Measurements from ENCODE around the gene ERI3.

DNA sequence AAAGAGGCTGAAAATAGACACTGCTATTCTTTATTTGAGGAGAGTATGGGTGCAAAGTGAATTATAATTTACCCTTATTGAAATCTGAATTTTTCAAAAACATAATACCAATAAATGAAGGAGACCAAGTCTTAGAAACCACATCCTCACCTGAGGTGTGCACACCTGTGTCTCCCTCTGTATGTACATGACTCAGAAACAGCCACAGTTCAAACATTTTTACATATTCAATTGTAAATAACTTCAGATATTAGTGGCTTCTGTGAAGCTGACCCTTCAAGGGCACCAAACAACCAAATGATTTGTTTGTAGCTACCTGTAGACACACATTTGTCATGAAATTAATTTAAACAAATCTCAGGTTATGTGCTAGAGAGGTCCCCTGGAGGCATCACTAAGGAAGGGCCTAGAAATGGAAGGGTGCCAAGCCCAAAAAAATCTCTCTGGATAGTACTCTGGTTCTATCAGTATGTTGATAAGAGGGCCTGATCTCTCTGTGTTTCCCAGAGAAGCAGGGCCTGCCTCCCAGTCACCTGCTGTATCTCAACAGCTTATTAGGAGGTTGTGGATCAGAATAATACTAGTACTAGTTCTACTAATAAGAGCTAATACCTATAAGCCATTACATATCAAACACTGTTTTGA lies 28.1 kb downstream of the ERI3 start:
- TF ChIP-seq EZH2phosphoT487 (IDR thresholded peaks at IDR 0.05; ENCODE audit: borderline replicate concordance): no peak
- TF ChIP-seq, protein P1, sequence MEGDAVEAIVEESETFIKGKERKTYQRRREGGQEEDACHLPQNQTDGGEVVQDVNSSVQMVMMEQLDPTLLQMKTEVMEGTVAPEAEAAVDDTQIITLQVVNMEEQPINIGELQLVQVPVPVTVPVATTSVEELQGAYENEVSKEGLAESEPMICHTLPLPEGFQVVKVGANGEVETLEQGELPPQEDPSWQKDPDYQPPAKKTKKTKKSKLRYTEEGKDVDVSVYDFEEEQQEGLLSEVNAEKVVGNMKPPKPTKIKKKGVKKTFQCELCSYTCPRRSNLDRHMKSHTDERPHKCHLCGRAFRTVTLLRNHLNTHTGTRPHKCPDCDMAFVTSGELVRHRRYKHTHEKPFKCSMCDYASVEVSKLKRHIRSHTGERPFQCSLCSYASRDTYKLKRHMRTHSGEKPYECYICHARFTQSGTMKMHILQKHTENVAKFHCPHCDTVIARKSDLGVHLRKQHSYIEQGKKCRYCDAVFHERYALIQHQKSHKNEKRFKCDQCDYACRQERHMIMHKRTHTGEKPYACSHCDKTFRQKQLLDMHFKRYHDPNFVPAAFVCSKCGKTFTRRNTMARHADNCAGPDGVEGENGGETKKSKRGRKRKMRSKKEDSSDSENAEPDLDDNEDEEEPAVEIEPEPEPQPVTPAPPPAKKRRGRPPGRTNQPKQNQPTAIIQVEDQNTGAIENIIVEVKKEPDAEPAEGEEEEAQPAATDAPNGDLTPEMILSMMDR (IDR thresholded peaks at IDR 0.05 in 2 of 3, conservative IDR thresholded peaks at IDR 0.05 in 1 of 3; ENCODE audit: borderline replicate concordance in 1 of 3, insufficient read depth in 1 of 3, low read depth in 2 of 3, low read length in 2 of 3): no peak
- no peak for TF ChIP-seq TCF7L2 (IDR thresholded peaks at IDR 0.05; ENCODE audit: borderline replicate concordance, extremely low read depth, insufficient read depth, insufficient read length)
- no peak for TF ChIP-seq POLR2AphosphoS5 (IDR thresholded peaks at IDR 0.05; ENCODE audit: low read depth, low read length)
- TF ChIP-seq, protein P2, sequence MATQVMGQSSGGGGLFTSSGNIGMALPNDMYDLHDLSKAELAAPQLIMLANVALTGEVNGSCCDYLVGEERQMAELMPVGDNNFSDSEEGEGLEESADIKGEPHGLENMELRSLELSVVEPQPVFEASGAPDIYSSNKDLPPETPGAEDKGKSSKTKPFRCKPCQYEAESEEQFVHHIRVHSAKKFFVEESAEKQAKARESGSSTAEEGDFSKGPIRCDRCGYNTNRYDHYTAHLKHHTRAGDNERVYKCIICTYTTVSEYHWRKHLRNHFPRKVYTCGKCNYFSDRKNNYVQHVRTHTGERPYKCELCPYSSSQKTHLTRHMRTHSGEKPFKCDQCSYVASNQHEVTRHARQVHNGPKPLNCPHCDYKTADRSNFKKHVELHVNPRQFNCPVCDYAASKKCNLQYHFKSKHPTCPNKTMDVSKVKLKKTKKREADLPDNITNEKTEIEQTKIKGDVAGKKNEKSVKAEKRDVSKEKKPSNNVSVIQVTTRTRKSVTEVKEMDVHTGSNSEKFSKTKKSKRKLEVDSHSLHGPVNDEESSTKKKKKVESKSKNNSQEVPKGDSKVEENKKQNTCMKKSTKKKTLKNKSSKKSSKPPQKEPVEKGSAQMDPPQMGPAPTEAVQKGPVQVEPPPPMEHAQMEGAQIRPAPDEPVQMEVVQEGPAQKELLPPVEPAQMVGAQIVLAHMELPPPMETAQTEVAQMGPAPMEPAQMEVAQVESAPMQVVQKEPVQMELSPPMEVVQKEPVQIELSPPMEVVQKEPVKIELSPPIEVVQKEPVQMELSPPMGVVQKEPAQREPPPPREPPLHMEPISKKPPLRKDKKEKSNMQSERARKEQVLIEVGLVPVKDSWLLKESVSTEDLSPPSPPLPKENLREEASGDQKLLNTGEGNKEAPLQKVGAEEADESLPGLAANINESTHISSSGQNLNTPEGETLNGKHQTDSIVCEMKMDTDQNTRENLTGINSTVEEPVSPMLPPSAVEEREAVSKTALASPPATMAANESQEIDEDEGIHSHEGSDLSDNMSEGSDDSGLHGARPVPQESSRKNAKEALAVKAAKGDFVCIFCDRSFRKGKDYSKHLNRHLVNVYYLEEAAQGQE (IDR thresholded peaks at IDR 0.05; ENCODE audit: low read depth): no peak
- TF ChIP-seq EZH2 (IDR thresholded peaks at IDR 0.05): no peak
- no peak for TF ChIP-seq RAD21 (IDR thresholded peaks at IDR 0.05; ENCODE audit: low read depth)
- TF ChIP-seq POLR2A (IDR thresholded peaks at IDR 0.05; ENCODE audit: borderline replicate concordance, extremely low read depth, insufficient read depth, insufficient read length): no peak
- TF ChIP-seq EGR1 (IDR thresholded peaks at IDR 0.05; ENCODE audit: low read depth): no peak
- no peak for TF ChIP-seq FOSL1 (IDR thresholded peaks at IDR 0.05; ENCODE audit: low read depth)
- TF ChIP-seq ZNF274 (IDR thresholded peaks at IDR 0.05; ENCODE audit: low read depth, low read length): no peak

Measured in HCT116 (cell line).